Measurements from ENCODE around the gene PIN1. TPM values are rescaled to one million over a fixed set of nuclear protein-coding genes. Genes with fewer than 3 reads are reported as not detected.
A peak's percentile ranks its signal among the peaks of the same experiment; 100 is the strongest.
"Not testable (repeated sequence)": the region's sequence is repeated elsewhere in the genome, so short reads cannot be mapped to it uniquely, and the experiment has no call there.

The PIN1 gene
- 112 TPM for polyA plus RNA-seq (2013, experiment 1 of 2; ENCODE audit: insufficient read length)
- polyA plus RNA-seq (2013, experiment 2 of 2; ENCODE audit: insufficient read length): 55.9 TPM

DNA sequence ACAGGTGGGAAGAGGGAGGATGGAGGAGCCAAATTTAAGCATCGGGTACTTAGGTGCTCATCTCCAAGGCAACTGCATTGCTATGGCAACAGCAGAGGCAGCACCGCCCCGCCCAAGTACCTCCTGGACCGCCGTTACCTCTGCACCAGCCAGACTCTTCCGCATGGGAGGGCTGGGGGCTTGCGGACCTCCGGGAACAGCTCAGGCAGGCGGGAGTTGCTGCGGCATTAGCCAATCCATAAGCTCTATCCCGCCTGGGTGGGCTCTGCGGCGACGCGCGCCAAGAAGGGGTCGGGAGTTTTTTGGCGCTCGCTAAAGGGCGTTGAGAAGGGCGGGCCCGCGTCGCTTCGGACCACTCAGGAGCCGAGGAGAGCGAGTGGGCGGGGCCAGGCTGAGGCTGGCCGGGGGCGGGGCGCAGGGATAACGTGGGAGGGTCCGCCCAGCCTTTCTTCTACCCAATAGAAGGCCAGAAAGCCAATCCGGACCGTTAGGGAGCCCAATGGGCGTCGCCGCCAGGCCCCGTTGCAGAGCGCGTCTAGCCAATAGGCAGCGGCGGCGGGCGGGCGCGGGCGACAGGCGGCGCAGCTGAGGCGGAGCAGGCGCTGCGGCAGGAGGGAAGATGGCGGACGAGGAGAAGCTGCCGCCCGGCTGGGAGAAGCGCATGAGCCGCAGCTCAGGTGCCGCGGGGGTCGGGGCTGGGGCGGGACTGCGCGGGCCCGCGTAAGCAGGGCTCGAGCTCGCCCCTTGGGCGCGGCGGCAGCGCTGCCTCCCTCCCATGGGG lies at the start of gene PIN1:
TSS of gene PIN1 (plus strand) at position 593 of the 781 bp plus-strand sequence. CDS start at position 620, 27 bp downstream.
- peak; percentile 98 for DNase-seq

DNA sequence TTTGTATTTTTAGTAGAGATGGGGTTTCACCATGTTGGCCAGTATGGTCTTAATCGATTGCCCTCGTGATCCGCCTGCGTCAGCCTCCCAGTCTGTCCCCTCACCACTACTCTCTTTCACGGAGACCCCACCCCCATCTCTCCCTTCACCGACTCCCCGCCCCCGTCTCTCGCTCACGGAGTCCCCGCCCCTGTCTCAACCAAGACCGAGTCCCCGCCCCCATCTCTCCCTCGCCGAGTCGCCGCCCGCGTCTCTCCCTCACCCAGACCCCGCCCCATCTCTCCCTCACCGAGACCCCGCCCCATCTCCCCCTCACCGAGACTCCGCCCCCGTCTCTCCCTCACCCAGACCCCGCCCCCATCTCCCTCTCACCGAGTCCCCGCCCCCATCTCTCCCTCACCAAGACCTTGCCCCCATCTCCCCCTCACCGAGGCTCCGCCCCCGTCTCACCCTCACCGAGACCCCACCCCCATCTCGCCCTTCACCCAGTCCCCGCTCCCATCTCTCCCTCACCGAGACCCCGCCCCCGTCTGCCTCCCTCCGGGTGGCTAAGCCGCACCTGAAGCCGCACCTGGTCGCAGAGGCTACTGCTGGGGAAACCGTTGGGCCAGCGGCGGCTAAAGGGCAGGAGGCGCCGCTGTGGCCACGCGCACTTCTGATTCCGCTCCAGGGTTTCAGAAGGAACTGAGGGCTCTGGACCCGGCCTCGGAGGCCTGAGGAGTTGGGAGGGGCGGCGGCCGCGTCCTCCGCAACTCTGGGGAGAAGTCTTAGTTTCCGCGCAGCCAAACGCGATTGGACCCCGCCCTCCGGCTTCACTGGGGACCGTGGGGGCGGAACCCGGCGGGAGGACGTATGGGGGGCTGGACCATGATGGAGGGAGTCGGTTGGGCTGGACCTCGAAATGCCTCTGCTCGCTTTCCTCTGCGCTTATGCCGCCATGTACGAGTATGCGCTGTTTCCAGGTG lies 49.5 kb upstream of the PIN1 start:
- DNase-seq: peak; percentile 94

DNA sequence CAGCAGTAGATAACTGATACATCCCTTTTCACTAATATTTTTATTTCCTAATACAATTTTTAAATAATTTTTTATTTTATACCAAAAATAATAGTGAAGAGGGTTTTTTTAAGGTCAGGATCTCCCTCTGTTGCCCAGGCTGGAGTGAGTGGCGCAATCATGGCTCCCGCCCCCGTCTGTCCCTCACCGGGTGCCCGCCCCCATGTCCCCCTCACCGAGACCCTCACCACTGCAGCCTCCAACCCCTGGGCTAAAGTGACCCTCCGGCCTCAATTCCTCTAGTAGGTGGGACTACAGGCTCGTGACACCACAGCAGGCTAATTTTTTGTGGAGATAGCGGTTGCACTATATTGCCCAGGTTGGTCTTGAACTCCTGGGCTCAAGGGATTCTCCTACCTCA lies 48.8 kb upstream of the PIN1 start:
- no peak for DNase-seq

DNA sequence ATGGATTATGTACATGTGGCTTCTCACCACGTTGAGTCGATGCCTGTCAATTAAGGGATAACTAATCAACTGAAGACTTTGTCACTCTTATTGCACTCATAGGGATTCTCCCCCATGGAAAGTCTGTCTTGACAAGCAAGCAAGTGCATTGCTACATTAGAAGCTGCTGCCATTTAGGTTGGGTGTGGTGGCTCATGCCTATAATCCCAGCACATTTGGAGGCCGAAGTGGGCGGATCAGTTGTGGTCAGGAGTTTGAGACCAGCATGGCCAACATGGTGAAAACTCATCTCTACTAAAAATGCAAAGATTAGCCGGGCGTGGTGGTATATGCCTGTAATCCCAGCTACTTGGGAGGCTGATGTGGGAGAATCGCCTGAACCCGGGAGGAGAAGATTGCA lies 48.3 kb upstream of the PIN1 start:
- no peak for DNase-seq

DNA sequence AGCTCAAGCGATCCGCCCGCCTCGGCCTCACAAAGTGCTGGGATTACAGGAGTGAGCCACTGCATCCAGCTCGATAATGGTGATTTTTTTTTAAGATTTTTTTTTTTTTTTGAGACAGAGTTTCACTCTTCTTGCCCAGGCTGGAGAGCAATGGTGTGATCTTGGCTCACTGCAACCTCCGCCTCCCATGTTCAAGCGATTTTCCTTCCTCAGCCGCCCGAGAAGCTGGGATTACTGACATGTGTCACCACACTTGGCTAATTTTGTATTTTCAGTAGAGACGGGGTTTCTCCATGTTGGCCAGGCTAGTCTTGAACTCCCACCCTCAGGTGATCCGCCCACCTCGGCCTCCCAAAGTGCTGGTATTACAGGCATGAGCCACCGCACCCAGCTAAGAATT lies 46.5 kb upstream of the PIN1 start:
- DNase-seq: not testable (repeated sequence)

DNA sequence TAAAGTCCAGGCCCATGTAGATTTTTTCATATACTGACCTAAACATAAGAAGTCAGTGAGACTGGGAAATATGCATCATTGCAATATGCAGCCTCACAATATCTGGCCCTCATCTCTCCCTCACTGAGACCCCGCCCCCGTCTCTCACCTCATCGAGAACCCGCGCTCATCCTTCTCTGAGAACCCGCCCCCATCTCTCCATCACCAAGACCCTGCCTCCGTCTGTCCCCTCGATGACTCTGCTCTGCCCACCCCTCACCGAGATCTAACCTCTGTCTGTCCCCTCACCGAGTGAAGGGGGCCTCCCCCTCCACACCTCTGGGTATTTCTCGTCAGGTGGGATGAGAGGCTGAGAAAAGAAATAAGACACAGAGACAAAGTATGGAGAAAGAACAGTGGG lies 46.1 kb upstream of the PIN1 start:
- DNase-seq: no peak

DNA sequence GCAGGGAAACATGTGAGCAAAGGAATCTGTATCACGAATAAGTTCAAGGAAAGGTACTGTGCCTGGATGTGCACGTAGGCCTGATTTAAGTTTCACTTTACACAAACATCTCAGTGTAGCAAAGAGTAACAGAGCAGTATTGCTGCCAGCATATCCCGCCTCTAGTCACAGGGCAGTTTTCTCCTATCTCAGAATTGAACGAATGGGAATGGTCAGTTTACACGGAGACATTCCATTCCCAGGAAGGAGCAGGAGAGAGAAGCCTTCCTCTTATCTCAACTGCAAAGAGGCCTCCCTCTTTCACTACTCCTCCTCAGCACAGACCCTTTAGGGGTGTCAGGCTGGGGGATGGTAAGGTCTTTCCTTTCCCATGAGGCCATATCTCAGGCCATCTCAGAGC lies 45.5 kb upstream of the PIN1 start:
- DNase-seq: not testable (repeated sequence)

DNA sequence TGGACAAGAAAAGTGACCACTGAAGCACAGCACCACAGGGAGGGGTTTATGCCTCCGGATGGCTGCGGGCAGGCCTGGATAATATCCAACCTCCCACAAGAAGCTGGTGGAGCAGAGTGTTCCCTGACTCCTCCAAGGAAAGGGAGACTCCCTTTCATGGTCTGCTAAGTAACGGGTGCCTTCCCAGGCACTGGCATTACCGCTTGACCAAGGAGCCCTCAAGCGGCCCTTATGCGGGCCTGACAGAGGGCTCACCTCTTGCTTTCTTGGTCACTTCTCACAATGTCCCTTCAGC lies 44.1 kb upstream of the PIN1 start:
- DNase-seq: not testable (repeated sequence)

DNA sequence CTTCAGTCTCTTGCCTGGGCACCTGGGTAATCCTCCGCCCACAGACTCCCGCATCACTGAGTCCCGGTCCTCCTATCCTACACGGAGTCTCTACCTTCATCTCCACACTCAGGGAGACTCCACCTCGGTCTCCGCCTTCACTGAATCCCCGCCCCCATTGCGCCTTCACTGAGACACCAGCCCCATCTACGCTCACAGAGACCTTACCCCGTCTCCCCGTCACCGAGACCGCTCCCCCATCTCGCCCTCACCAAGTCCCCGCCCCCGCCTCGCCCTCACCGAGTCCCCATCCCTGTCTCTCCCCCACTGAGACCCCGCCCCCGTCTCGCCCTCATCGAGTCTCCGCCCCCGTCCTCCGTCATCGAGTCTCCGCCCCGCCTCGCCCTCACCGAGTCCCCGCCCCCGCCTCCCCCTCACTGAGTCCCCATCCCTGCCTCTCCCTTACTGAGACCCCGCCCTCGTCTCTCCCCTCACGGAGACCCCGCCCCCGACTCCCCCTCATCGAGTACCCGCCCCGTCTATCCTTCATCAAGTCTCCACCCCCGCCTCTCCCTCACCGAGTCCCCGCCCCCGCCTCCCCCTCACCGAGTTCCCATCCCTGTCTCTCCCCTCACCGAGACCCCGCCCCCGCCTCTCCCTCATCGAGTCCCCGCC lies 43.4 kb upstream of the PIN1 start:
- DNase-seq: peak; percentile 95

DNA sequence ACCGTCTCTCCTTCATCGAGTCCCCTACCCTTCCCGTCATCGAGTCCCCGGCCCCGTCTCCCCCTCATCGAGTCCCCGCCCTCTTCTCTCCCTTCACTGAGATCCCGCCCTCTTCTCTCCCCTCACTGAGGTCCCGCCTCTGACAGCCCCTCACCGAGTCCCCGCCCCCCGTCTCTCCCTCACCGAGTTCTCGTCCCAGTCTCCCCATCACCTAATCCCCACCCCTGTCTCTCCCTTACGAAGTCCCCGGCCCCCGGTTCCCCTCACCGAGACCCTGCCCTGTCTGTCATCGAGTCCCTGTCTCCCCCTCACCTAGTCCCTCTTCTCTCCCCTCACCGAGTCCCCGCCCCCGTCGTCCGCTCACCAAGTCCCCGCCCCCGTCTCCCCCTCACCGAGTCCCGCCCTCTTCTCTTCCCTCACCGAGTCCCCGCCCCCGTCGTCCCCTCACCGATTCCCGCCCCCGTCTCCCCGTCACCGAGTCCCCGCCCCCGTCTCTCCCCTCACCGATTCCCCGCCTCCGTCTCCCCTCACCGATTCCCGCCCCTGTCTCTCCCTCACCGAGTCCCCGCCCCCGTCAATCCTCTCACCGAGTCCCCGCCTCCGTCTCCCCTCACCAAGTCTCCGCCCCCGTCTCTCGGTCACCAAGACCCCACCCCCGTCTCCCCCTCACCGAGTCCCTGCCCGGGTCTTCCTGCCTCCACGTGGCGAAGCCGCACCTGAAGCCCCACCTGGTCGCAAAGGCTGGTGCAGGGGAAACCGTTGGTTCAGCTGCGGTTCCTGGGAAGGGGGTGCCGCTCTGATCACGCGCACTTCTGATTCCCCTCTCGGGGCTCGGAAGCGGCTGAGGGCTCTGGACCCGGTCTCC lies 42.7 kb upstream of the PIN1 start:
- peak; percentile 92 for DNase-seq

DNA sequence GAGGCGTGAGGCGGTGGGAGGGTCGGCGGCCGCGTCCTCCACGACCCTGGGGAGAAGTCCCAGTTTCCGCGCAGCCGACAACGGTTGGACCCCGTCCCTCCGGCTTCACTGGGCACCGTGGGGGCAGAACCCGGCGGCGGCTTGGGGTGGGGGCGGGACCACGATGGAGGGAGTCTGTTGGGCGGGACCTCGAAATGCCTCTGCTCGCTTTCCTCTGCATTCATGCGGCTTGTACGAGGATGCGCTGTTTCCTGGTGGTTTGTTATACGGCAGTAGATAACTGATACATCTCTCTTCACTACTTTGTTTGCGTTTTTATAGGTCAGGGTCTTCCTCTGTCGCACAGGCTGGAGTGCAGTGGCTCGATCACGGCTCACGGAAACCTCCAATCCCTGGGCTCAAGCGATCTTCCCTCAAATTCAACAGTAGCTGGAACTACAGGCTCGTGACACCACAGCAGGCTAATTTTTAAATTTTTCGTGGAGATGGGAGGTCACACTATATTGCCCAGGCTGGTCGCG lies 42.0 kb upstream of the PIN1 start:
- DNase-seq: peak; percentile 66

DNA sequence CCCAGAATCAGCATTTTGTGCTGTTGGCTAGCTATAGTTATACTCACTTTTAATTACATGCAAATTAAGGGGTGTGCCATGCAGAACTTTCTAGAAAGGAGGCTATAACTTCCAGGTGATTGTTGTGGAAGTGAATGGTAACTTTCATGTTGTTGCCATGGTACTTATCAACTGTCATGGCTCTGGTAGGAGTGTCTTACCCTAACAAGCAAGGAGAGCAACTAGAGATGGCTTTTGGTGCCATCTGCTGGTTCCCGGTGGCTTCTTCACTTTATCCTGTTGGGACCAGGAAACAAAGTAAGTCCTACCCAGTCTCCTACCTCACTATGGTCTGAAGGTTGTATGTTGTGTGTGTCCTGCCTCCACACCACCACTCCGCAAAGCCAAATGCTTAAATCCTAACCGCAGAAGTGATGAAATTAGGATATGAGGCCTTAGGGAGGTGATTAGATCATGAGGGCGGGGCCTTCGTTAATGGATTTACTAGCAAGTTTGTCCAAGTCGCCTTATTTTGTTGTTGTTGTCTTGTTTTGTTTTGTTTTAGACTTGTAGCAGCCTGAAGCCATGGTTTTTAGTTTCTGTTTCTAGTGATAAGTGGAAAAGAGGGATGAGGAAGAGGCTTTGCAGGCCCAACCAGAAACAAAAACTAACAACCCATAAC lies 38.9 kb upstream of the PIN1 start:
- DNase-seq: peak; percentile 87

DNA sequence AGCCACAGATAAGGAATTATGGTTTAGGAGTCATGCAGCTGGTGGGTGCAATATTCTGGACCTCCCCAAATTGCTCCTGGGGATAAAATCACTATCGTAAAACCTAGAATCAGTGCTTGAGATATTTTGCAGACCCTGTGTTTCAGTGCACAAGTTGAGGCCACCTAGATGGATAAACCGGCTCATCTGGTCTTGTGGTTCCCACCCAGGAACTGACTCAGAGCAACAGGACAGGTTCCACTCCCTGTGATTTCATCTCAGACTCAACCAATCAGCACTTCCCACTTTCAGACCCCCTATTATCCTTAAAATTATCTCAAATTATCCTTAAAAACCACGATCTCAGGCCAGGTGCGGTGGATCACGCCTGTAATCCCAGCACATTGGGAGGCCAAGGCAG lies 37.2 kb upstream of the PIN1 start:
- no peak for DNase-seq

DNA sequence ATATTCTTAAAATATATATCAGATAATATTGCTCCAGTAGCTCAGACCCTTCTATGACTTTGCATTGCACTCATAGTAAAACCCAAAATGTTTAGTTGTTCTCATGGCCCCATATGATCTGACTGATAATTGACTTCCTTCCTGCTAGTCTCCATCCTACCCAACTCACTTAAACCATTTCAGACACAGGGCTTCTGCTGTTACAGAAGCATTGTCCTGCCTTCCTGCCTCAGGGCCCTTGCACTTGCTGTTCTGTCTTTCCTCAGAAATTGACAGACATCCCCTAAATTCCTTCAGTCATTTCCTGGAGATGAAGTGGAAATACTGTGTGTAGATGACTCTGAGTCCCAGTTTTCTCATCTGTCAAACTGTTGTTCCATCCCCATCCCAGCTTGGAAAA lies 36.0 kb upstream of the PIN1 start:
- DNase-seq: no peak

DNA sequence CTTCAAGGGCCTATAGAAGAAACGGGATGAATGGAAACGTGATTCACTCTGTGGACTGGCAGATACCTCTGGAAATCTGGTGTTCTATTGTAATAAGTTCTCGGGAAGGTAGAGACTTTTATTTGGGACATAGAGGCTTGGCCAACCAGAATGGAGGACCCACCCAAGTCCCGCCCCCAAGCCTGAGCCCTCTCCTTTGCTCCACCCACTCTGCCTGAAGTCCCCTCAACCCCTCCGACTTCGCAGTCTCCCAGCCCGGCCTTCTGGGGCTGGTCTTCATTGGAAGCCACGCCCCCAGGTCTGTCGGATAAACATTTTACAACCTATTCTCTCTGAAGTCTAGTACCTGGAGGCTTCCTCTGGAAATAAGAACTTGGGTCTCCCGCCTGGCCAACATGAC lies 33.1 kb upstream of the PIN1 start:
- DNase-seq: no peak

DNA sequence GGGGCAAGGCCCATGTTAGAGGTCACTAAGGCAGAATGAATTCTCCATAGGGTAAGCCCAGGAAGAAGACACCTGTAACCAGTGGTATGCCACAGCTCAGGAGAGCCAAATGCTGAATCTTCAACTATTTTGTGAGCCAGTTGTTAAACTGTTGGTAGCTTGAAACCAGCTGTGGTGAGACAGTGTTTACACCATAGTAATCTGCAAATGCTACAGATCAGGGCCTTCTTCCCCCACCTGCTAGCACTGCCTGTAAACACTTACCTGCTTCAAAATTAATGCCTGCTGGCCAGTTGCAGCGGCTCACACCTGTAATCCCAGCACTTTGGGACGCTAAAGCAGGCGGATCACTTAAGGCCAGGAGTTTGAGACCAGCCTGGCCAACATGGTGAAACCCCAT lies 28.3 kb upstream of the PIN1 start:
- no peak for DNase-seq

DNA sequence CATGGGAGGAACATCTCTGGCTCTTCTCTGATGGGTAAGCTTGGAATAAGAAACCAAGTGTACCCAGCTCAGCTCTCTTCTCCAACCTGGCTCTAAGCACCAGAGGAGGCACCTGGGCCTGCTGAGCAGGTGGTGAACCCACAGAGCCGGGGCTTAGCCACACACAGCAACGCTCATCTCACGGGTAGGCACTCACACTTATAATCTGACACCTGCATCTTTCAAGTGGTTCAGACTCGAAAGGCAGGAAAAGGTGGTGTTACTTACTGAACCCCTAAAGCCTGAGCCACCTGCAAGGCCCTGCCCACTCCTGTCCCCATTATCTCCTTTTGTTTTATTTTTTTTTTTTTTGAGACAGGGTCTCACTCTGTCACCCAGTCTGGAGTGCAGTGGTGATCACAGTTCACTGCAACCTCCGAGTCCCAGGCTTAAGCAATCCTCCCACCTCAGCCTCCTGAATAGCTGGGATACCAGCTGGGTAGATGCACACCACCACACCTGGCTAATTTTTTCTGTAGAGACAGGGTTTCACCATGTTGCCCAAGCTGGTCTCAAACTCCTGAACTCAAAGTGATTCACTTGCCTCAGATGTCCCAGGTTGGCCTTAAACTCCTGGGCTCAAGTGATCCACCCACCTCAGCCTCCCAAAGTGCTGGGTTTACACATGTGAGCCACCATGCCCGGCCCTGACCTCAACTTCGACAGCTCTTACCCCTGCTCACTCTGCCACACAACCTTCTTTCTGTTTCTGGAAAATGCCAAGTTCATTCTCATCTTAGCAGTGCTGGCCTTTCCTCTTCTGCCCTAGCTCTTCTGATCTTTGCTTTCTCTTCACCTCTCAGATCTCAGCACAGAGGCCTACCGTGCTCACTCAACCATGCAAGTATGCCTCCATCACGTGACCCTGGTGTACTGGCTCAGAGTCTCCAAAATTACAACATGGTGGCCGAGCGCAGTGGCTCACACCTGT lies 26.0 kb upstream of the PIN1 start:
- no peak for DNase-seq

DNA sequence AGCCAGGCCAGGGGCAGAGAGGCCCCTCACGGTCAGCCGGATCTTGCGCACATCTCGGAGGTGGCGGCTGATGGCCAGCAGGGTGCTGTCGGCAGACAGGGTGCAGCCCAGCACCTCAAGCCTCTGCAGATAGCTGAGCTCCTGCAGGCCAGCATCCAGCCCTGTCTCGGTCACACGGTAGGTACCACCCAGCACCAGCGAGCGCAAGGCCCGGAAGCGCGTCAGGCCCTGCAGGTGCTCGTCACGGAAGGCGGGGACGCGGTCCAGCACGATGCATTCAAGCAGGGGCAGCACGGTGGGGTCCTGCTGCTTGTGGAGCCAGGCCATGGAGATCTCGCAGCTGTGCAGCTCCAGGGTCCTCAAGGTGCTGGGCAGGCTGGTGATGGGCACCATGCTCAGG lies 24.0 kb upstream of the PIN1 start:
- no peak for DNase-seq

DNA sequence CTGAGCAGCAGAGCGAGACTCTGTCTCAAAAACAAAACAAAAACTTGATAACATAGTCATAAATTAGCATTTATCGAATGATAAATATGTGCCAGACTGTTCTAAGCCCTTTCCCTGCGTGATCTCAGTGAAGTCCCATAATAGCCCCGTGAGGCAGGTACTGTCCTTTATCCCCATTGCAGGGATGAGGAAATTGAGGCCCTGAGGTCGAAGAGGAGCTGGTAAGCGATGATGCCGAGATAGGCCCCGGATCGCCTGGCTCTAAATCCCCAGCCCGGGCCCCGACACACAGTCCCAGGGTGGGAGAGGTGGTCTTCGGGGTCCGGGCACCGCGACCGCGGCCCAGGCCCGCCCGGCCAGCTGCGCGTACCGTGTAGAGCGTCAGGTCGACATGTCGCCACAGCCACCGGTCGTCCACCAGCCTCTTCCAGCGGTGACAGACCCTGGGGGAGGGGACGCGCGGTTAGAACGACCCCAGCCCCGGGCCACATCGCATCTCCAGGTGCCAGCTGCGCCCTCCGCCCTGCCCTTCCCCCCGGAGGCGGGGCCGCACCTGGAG lies 16.9 kb upstream of the PIN1 start:
- no peak for DNase-seq

Measured in fibroblast of skin of back (primary cell).